Measurements from ENCODE around the gene DZIP1.

DZIP1 gene

GRCh38 chr13:95540888-95541287, 103.6 kb downstream of the DZIP1 start:
- no peaks in the 10 kb centered on the region for H3F3A ChIP-seq (ENCODE audit: insufficient read depth)
- H3K27me3 ChIP-seq (ENCODE audit: low read length), result no peaks in the 10 kb centered on the region
- no peak overlapping the region for H2AFZ ChIP-seq (ENCODE audit: low read depth, low read length, severe bottlenecking)
- H3K4me3 ChIP-seq (ENCODE audit: insufficient read depth, low read length, poor library complexity, severe bottlenecking), result no peak overlapping the region
- no peaks in the 10 kb centered on the region for H3K79me2 ChIP-seq (ENCODE audit: insufficient read depth, low read length)
- H4K20me1 ChIP-seq (ENCODE audit: low read depth, low read length), result no peaks in the 10 kb centered on the region; the same call in 1 of the 2 replicates
- no peak overlapping the region for H3K9ac ChIP-seq (ENCODE audit: low read length)
- no peak for TF ChIP-seq EZH2phosphoT487 (conservative IDR thresholded peaks at IDR 0.05; ENCODE audit: low read length)
- no peak for TF ChIP-seq CTCF (IDR thresholded peaks at IDR 0.05; ENCODE audit: insufficient read depth, low read length, poor library complexity, severe bottlenecking)
- no peak overlapping the region for H3K4me2 ChIP-seq (ENCODE audit: low read depth, low read length, poor library complexity, severe bottlenecking)
- H3K27ac ChIP-seq (ENCODE audit: low read depth, low read length), result no peak overlapping the region
- no peaks in the 10 kb centered on the region for H3K9me3 ChIP-seq (ENCODE audit: insufficient read depth, low read length)
- no peaks in the 10 kb centered on the region for H3K36me3 ChIP-seq (ENCODE audit: low read length)
- H3K9me2 ChIP-seq (replicated peaks; ENCODE audit: insufficient read depth, low read length), result no peaks in the 10 kb centered on the region

GRCh38 chr13:95536632-95537241, 107.8 kb downstream of the DZIP1 start:
- H3K79me2 ChIP-seq (ENCODE audit: insufficient read depth, low read length), result no peaks in the 10 kb centered on the region
- H3K9me3 ChIP-seq (ENCODE audit: insufficient read depth, low read length), result no peaks in the 10 kb centered on the region
- no peaks in the 10 kb centered on the region for H3K36me3 ChIP-seq (ENCODE audit: low read length)
- no peaks in the 10 kb centered on the region for H3K27me3 ChIP-seq (ENCODE audit: low read length)
- H2AFZ ChIP-seq (ENCODE audit: low read depth, low read length, severe bottlenecking), result no peak overlapping the region
- no peak overlapping the region for H3K4me3 ChIP-seq (ENCODE audit: insufficient read depth, low read length, poor library complexity, severe bottlenecking)
- no peak overlapping the region for H3K27ac ChIP-seq (ENCODE audit: low read depth, low read length)
- H4K20me1 ChIP-seq (ENCODE audit: low read depth, low read length), result no peaks in the 10 kb centered on the region
- TF ChIP-seq CTCF (IDR thresholded peaks at IDR 0.05; ENCODE audit: insufficient read depth, low read length, poor library complexity, severe bottlenecking), result peak; percentile 28
- TF ChIP-seq EZH2phosphoT487 (conservative IDR thresholded peaks at IDR 0.05; ENCODE audit: low read length), result no peak
- no peak overlapping the region for H3K4me2 ChIP-seq (ENCODE audit: low read depth, low read length, poor library complexity, severe bottlenecking)
- no peaks in the 10 kb centered on the region for H3F3A ChIP-seq (ENCODE audit: insufficient read depth)
- H3K9me2 ChIP-seq (replicated peaks; ENCODE audit: insufficient read depth, low read length), result no peaks in the 10 kb centered on the region
- H3K9ac ChIP-seq (ENCODE audit: low read length), result no peak overlapping the region

- no peaks in the 10 kb centered on the region for H3K27me3 ChIP-seq (ENCODE audit: low read length)
- H3K9me3 ChIP-seq (ENCODE audit: insufficient read depth, low read length), result no peaks in the 10 kb centered on the region
- no peak overlapping the region for H2AFZ ChIP-seq (ENCODE audit: low read depth, low read length, severe bottlenecking)
- no peaks in the 10 kb centered on the region for H3K36me3 ChIP-seq (ENCODE audit: low read length)
- TF ChIP-seq CTCF (IDR thresholded peaks at IDR 0.05; ENCODE audit: insufficient read depth, low read length, poor library complexity, severe bottlenecking), result no peak
- no peak for TF ChIP-seq EZH2phosphoT487 (conservative IDR thresholded peaks at IDR 0.05; ENCODE audit: low read length)
- H4K20me1 ChIP-seq (ENCODE audit: low read depth, low read length), result no peaks in the 10 kb centered on the region
- no peak overlapping the region for H3K9ac ChIP-seq (ENCODE audit: low read length)
- no peak overlapping the region for H3K4me2 ChIP-seq (ENCODE audit: low read depth, low read length, poor library complexity, severe bottlenecking)
- H3K27ac ChIP-seq (ENCODE audit: low read depth, low read length), result no peak overlapping the region
- no peaks in the 10 kb centered on the region for H3F3A ChIP-seq (ENCODE audit: insufficient read depth)
- H3K4me3 ChIP-seq (ENCODE audit: insufficient read depth, low read length, poor library complexity, severe bottlenecking), result no peak overlapping the region
- no peaks in the 10 kb centered on the region for H3K79me2 ChIP-seq (ENCODE audit: insufficient read depth, low read length)
- no peaks in the 10 kb centered on the region for H3K9me2 ChIP-seq (replicated peaks; ENCODE audit: insufficient read depth, low read length)
These were observed 109.3 kb downstream of the DZIP1 start for GRCh38 chr13:95535243-95535642.

Data from SU-DHL-6 (cell line).